GM23248 (cell line): ENCODE measurements around the gene PTPRD. TPM values are rescaled to one million over a fixed set of nuclear protein-coding genes. Genes with fewer than 3 reads are reported as not detected.

Source experiments
- DNase-seq: peaks from one replicate; pipeline ENCODE4 v3.0.0-alpha.2; 2015
- H2AFZ ChIP-seq: fragments of 200-600 bp; sonication (generic); 2 replicates; pipeline ENCODE4 v1.6.1; 2016; ENCODE audit warnings: antibody characterized with exemption
- H3F3A ChIP-seq: fragments of 200-600 bp; sonication (generic); 2 replicates; pipeline ENCODE4 v1.6.1; 2016; ENCODE audit warnings: mild to moderate bottlenecking, antibody characterized with exemption, mixed run types; ENCODE audit not compliant: insufficient read depth
- H3K27ac ChIP-seq: fragments of 200-600 bp; sonication (generic); 2 replicates; pipeline ENCODE4 v1.5.1; 2016; ENCODE audit warnings: mild to moderate bottlenecking
- H3K27me3 ChIP-seq: fragments of 200-600 bp; sonication (generic); replicated peaks from 2 replicates; pipeline ENCODE4 v1.6.1; 2016; ENCODE audit warnings: mild to moderate bottlenecking; ENCODE audit not compliant: insufficient read depth
- H3K36me3 ChIP-seq: fragments of 200-600 bp; sonication (generic); 2 replicates; pipeline ENCODE4 v1.6.1; 2016; ENCODE audit warnings: low read depth, mild to moderate bottlenecking
- H3K4me1 ChIP-seq: fragments of 200-600 bp; sonication (generic); 2 replicates; pipeline ENCODE4 v1.6.1; 2016; ENCODE audit warnings: mild to moderate bottlenecking; ENCODE audit not compliant: insufficient read depth
- H3K4me2 ChIP-seq: fragments of 200-600 bp; sonication (generic); one replicate; pipeline ENCODE4 v1.6.1; 2016; ENCODE audit warnings: mild to moderate bottlenecking; ENCODE audit not compliant: unreplicated experiment
- H3K4me3 ChIP-seq: fragments of 200-600 bp; sonication (generic); 2 replicates; pipeline ENCODE4 v1.5.1; 2016; ENCODE audit warnings: mild to moderate bottlenecking
- H3K79me2 ChIP-seq: fragments of 200-600 bp; sonication (generic); 2 replicates; pipeline ENCODE4 v1.6.1; 2016; ENCODE audit warnings: mild to moderate bottlenecking; ENCODE audit not compliant: insufficient read depth
- H3K9ac ChIP-seq: fragments of 200-600 bp; sonication (generic); 2 replicates; pipeline ENCODE4 v1.6.1; 2016; ENCODE audit warnings: mild to moderate bottlenecking
- H3K9me2 ChIP-seq: fragments of 200-600 bp; sonication (generic); 2 replicates; pipeline ENCODE4 v1.6.1; 2016; ENCODE audit warnings: mixed run types, mild to moderate bottlenecking, moderate library complexity; ENCODE audit not compliant: insufficient read depth
- H3K9me3 ChIP-seq: fragments of 200-600 bp; sonication (generic); one replicate; pipeline ENCODE4 v1.6.1; 2017; ENCODE audit warnings: low read depth
- H4K20me1 ChIP-seq: fragments of 200-600 bp; sonication (generic); 2 replicates; pipeline ENCODE4 v1.6.0; 2016; ENCODE audit not compliant: insufficient read depth
- EZH2 ChIP-seq: fragments of 200-600 bp; sonication (generic); IDR thresholded peaks from 2 replicates; pipeline ENCODE4 v1.6.1; 2018; ENCODE audit warnings: antibody characterized with exemption, mild to moderate bottlenecking; ENCODE audit not compliant: insufficient read depth, poor library complexity, severe bottlenecking
- EZH2phosphoT487 ChIP-seq: fragments of 200-600 bp; sonication (generic); IDR thresholded peaks from 2 replicates; pipeline ENCODE4 v1.6.1; 2018; ENCODE audit warnings: antibody characterized with exemption, moderate library complexity, mild to moderate bottlenecking, low read depth; ENCODE audit not compliant: insufficient read depth
- WGBS, 2 experiments: methylation state at CpG; one replicate each; pipeline ENCODE4 v1.1.6; 2015 to 2017; ENCODE audit warnings: low lambda C conversion rate in 2 of 2, low coverage in 1 of 2; ENCODE audit errors: missing lambda C conversion rate in 2 of 2; 5-methylcytosine and 5-hydroxymethylcytosine counted together
- in situ Hi-C: fragments of 300-500 bp; cut with MboI; formaldehyde crosslinking; loops from 2 replicates; pipeline ENCODE4 v1.15.0; 2020
- polyA plus RNA-seq: library from polyadenylated mRNA; unstranded; fragments of >200 nt; fragmentation: Nextera tagmentation; extraction: Ambion mirVana; gene quantifications from 2 replicates; pipeline ENCODE4 v1.2.1, GENCODE V29; 2016
- total RNA-seq: library from RNA; depleted of rRNA; stranded (reverse); fragments of >200 nt; shearing (Covaris generic); gene quantifications from 2 replicates; pipeline ENCODE4 v1.2.3, GENCODE V29; 2014

PTPRD gene
- total and polyA plus RNA-seq, 2 experiments from 2014 or later: 0.05 TPM; not detected in 1

GRCh38 chr9:8395022-8395421, 2217.8 kb downstream of the PTPRD start:
- Histone ChIP-seq H4K20me1 (no peaks in the 10 kb centered on the region), H3K27ac (no peak overlapping the region), H3F3A (no peaks in the 10 kb centered on the region), H3K9ac (no peak overlapping the region), H3K9me3 (no peaks in the 10 kb centered on the region), H3K36me3 (no peaks in the 10 kb centered on the region), H3K4me3 (no peak overlapping the region), H3K27me3 (no peaks in the 10 kb centered on the region), H3K4me2 (no peak overlapping the region), H3K4me1 (no peaks in the 10 kb centered on the region), H2AFZ (no peak overlapping the region), H3K9me2 (no peaks in the 10 kb centered on the region), H3K79me2 (no peaks in the 10 kb centered on the region)
- no peak for TF ChIP-seq EZH2
- no peak for TF ChIP-seq EZH2phosphoT487
- 25 to 35% methylated on average over 4 of the region's 4 CpGs for WGBS, 2 experiments
- DNase-seq: no peak
- in situ Hi-C loops: loop anchor here (25.0 kb wide), 1 partner anchor 108 kb away; no protein-coding TSS in a partner anchor

GRCh38 chr9:8394341-8394740, 2218.5 kb downstream of the PTPRD start:
- TF ChIP-seq EZH2: no peak
- TF ChIP-seq EZH2phosphoT487: no peak
- Histone ChIP-seq H3K27ac (no peak overlapping the region), H3K9me2 (no peaks in the 10 kb centered on the region), H2AFZ (no peak overlapping the region), H3F3A (no peaks in the 10 kb centered on the region), H3K9ac (no peak overlapping the region), H3K9me3 (no peaks in the 10 kb centered on the region), H3K4me2 (no peak overlapping the region), H4K20me1 (no peaks in the 10 kb centered on the region), H3K4me3 (no peak overlapping the region), H3K36me3 (no peaks in the 10 kb centered on the region), H3K27me3 (no peaks in the 10 kb centered on the region), H3K4me1 (no peaks in the 10 kb centered on the region), H3K79me2 (no peaks in the 10 kb centered on the region)
- in situ Hi-C loops: loop anchor here (25.0 kb wide), 1 partner anchor 107 kb away; no protein-coding TSS in a partner anchor
- WGBS, 2 experiments: 3 to 8% methylated on average over 1 of the region's 1 CpG
- DNase-seq: no peak

GRCh38 chr9:8392866-8393265, 2219.9 kb downstream of the PTPRD start:
- H4K20me1 ChIP-seq: no peaks in the 10 kb centered on the region
- H3K4me2 ChIP-seq: no peak overlapping the region
- H3K36me3 ChIP-seq: no peaks in the 10 kb centered on the region
- no peak overlapping the region for H3K27ac ChIP-seq
- H3K4me1 ChIP-seq: no peaks in the 10 kb centered on the region
- no peak overlapping the region for H3K9ac ChIP-seq
- H2AFZ ChIP-seq: no peak overlapping the region
- H3K4me3 ChIP-seq: no peak overlapping the region
- no peaks in the 10 kb centered on the region for H3K27me3 ChIP-seq
- TF ChIP-seq EZH2 (no peak), EZH2phosphoT487 (no peak)
- in situ Hi-C loops: loop anchor here (25.0 kb wide), 1 partner anchor 106 kb away; no protein-coding TSS in a partner anchor
- no peaks in the 10 kb centered on the region for H3K79me2 ChIP-seq
- DNase-seq: no peak
- no peaks in the 10 kb centered on the region for H3K9me2 ChIP-seq
- no peaks in the 10 kb centered on the region for H3K9me3 ChIP-seq
- no peaks in the 10 kb centered on the region for H3F3A ChIP-seq

- TF ChIP-seq EZH2 (no peak), EZH2phosphoT487 (no peak)
- no peaks in the 10 kb centered on the region for H3K27me3 ChIP-seq
- H3K4me1 ChIP-seq: no peaks in the 10 kb centered on the region
- H3K79me2 ChIP-seq: no peaks in the 10 kb centered on the region
- H3K9me3 ChIP-seq: no peaks in the 10 kb centered on the region
- H4K20me1 ChIP-seq: no peaks in the 10 kb centered on the region
- no peaks in the 10 kb centered on the region for H3F3A ChIP-seq
- no peak overlapping the region for H3K27ac ChIP-seq
- in situ Hi-C loops: loop anchor here (25.0 kb wide), 1 partner anchor 104 kb away; no protein-coding TSS in a partner anchor
- H3K4me2 ChIP-seq: no peak overlapping the region
- H2AFZ ChIP-seq: no peak overlapping the region
- H3K9me2 ChIP-seq: no peaks in the 10 kb centered on the region
- H3K4me3 ChIP-seq: no peak overlapping the region
- H3K36me3 ChIP-seq: no peaks in the 10 kb centered on the region
- no peak for DNase-seq
- H3K9ac ChIP-seq: no peak overlapping the region
These were observed 2221.2 kb downstream of the PTPRD start for GRCh38 chr9:8391566-8391965.

GRCh38 chr9:8391132-8391531, 2221.7 kb downstream of the PTPRD start:
- Histone ChIP-seq H3K79me2 (no peaks in the 10 kb centered on the region), H3K9me2 (no peaks in the 10 kb centered on the region), H3K4me3 (no peak overlapping the region), H3K36me3 (no peaks in the 10 kb centered on the region), H3K4me1 (no peaks in the 10 kb centered on the region), H4K20me1 (no peaks in the 10 kb centered on the region), H3K9ac (no peak overlapping the region), H3K4me2 (no peak overlapping the region), H3K27ac (no peak overlapping the region), H3K9me3 (no peaks in the 10 kb centered on the region), H2AFZ (no peak overlapping the region), H3K27me3 (no peaks in the 10 kb centered on the region), H3F3A (no peaks in the 10 kb centered on the region)
- in situ Hi-C loops: loop anchor here (25.0 kb wide), 1 partner anchor 104 kb away; no protein-coding TSS in a partner anchor
- no peak for TF ChIP-seq EZH2
- no peak for TF ChIP-seq EZH2phosphoT487
- no peak for DNase-seq
- WGBS, 2 experiments: 6 to 9% methylated on average over 4 of the region's 4 CpGs
